ENCODE measurements around the gene FST.

- TF ChIP-seq POLR2A (IDR thresholded peaks at IDR 0.05; ENCODE audit: low read depth, low read length) (no peak), PAX5 (IDR thresholded peaks at IDR 0.05; ENCODE audit: insufficient read depth, low read length, severe bottlenecking) (no peak), POLR2AphosphoS5 (IDR thresholded peaks at IDR 0.05; ENCODE audit: low read depth, low read length) (no peak), TAF1 (IDR thresholded peaks at IDR 0.05; ENCODE audit: low read depth, low read length) (no peak), SPI1 (IDR thresholded peaks at IDR 0.05; ENCODE audit: low read depth, low read length) (no peak)
These were observed 20.6 kb downstream of the FST start for GRCh38 chr5:53501054-53501453.

Measured in GM12891 (cell line).